Spleen (tissue), 7 donors: ENCODE results near the gene SLC39A7.

Source experiments
- CTCF ChIP-seq, 11 experiments: fragments of 200-600 bp in 7 of 11; fragments of 450-650 bp in 4 of 11; sonication (generic) in 4 of 11; IDR thresholded peaks in 8 of 11; conservative IDR thresholded peaks in 3 of 11; 1 replicate in 7 of 11; 2 replicates in 4 of 11; pipeline versions ENCODE4 v1.4.0 to v1.8.0; 2016 to 2021; ENCODE audit warnings: antibody characterized with exemption in 11 of 11, inconsistent platforms in 4 of 11, mild to moderate bottlenecking in 1 of 11
- POLR2A ChIP-seq, 3 donors: fragments of 450-650 bp; IDR thresholded peaks; one replicate each; pipeline ENCODE4 v1.5.1; 2017; ENCODE audit warnings: antibody characterized with exemption in 3 of 3, mild to moderate bottlenecking in 1 of 3
- donor health status: DM: no; HTN: no; CAD: no; lungs with moderate emphysema.
- donor health status: DM: no; HTN: no; CAD: no.
- donor health status: DM: no; HTN: no; CAD: no.

GRCh38 chr6:33202799-33203198 lies 2.1 kb downstream of the SLC39A7 start:
- TF ChIP-seq POLR2A (IDR thresholded peaks at IDR 0.05) (no peak), CTCF (IDR thresholded peaks at IDR 0.05 in 8 of 11, conservative IDR thresholded peaks at IDR 0.05 in 3 of 11) (no peak)
